CD14-positive monocyte (primary cell): ENCODE data around the gene EME1. TPM values are rescaled to one million over a fixed set of nuclear protein-coding genes. Genes with fewer than 3 reads are reported as not detected.

ENCODE experiments used
- DNase-seq, 3 donors: peaks; one replicate each; pipeline ENCODE4 v3.0.0-alpha.2; 2011 to 2022
- H2AFZ ChIP-seq: 2 replicates; pipeline ENCODE4 v1.6.0; 2012; ENCODE audit warnings: mild to moderate bottlenecking, low read depth, low read length, inconsistent platforms; ENCODE audit not compliant: insufficient read depth, poor library complexity, severe bottlenecking
- H3K27ac ChIP-seq, 2 donors: 1 replicate in 1 of 2; 2 replicates in 1 of 2; pipeline ENCODE4 v1.5.1; 2012 to 2013; ENCODE audit warnings: low read length in 2 of 2, control low read depth in 1 of 2, inconsistent platforms in 1 of 2, low read depth in 1 of 2, mild to moderate bottlenecking in 1 of 2
- H3K27me3 ChIP-seq, 2 donors: one replicate each; pipeline versions ENCODE4 v1.6.0 to v1.6.1; 2011 to 2013; ENCODE audit warnings: low read length in 2 of 2; ENCODE audit not compliant: control insufficient read depth in 2 of 2, insufficient read depth in 2 of 2
- H3K36me3 ChIP-seq, 2 donors: replicated peaks in 1 of 2; 1 replicate in 1 of 2; 2 replicates in 1 of 2; pipeline versions ENCODE4 v1.5.1 to v1.6.1; 2012 to 2013; ENCODE audit warnings: low read length in 2 of 2, control low read depth in 1 of 2, inconsistent platforms in 1 of 2, mild to moderate bottlenecking in 1 of 2; ENCODE audit not compliant: insufficient read depth in 2 of 2, control insufficient read depth in 1 of 2
- H3K4me1 ChIP-seq, 2 donors: 1 replicate in 1 of 2; 2 replicates in 1 of 2; pipeline versions ENCODE4 v1.5.1 to v1.6.1; 2012 to 2013; ENCODE audit warnings: low read length in 2 of 2, control low read depth in 1 of 2, inconsistent platforms in 1 of 2, mild to moderate bottlenecking in 1 of 2, moderate library complexity in 1 of 2; ENCODE audit not compliant: insufficient read depth in 2 of 2, control insufficient read depth in 1 of 2
- H3K4me2 ChIP-seq: replicated peaks from 2 replicates; pipeline ENCODE3; 2012; ENCODE audit warnings: low read length, moderate library complexity, mild to moderate bottlenecking; ENCODE audit not compliant: poor library complexity, severe bottlenecking; ENCODE audit errors: extremely low read depth
- H3K4me3 ChIP-seq, 3 experiments: fragments of 200-600 bp in 1 of 3; sonication (generic) in 1 of 3; replicated peaks in 1 of 3; 1 replicate in 2 of 3; 2 replicates in 1 of 3; pipeline ENCODE4 v1.5.1; 2011 to 2013; ENCODE audit warnings: low read length in 3 of 3, mild to moderate bottlenecking in 3 of 3, control low read depth in 2 of 3, low read depth in 2 of 3, inconsistent platforms in 1 of 3, moderate library complexity in 1 of 3
- H3K79me2 ChIP-seq: 2 replicates; pipeline ENCODE4 v1.6.0; 2012; ENCODE audit warnings: mild to moderate bottlenecking, control low read depth, inconsistent platforms, low read length, moderate library complexity; ENCODE audit not compliant: insufficient read depth
- H3K9ac ChIP-seq: 2 replicates; pipeline ENCODE4 v1.6.0; 2017; ENCODE audit warnings: low read length, mild to moderate bottlenecking; ENCODE audit not compliant: insufficient read depth, poor library complexity, severe bottlenecking
- H3K9me3 ChIP-seq, 2 donors: replicated peaks in 1 of 2; 1 replicate in 1 of 2; 2 replicates in 1 of 2; pipeline versions ENCODE4 v1.5.1 to v1.6.1; 2012 to 2013; ENCODE audit warnings: low read length in 2 of 2, control low read depth in 1 of 2; ENCODE audit not compliant: control insufficient read depth in 1 of 2, insufficient read depth in 1 of 2
- H4K20me1 ChIP-seq: 2 replicates; pipeline ENCODE4 v1.6.0; 2012; ENCODE audit warnings: mild to moderate bottlenecking, low read length, control low read depth, moderate library complexity; ENCODE audit not compliant: insufficient read depth
- H3K27ac Mint-ChIP-seq, 7 donors: one replicate each; pipeline ENCODE4 v1.8.0; 2020; ENCODE audit warnings: mild to moderate bottlenecking in 7 of 7, mixed read lengths in 7 of 7, moderate library complexity in 6 of 7, inconsistent platforms in 2 of 7
- H3K27me3 Mint-ChIP-seq, 3 donors: one replicate each; pipeline ENCODE4 v1.8.0; 2021 to 2022; ENCODE audit warnings: low read depth in 3 of 3, mild to moderate bottlenecking in 3 of 3, mixed read lengths in 3 of 3, moderate library complexity in 3 of 3, inconsistent platforms in 1 of 3
- H3K36me3 Mint-ChIP-seq, 2 donors: one replicate each; pipeline ENCODE4 v1.8.0; 2020; ENCODE audit warnings: mixed read lengths in 2 of 2, inconsistent platforms in 1 of 2, mild to moderate bottlenecking in 1 of 2
- H3K4me1 Mint-ChIP-seq: one replicate; pipeline ENCODE4 v1.8.0; 2020; ENCODE audit warnings: mild to moderate bottlenecking, mixed read lengths
- H3K4me3 Mint-ChIP-seq, 2 donors: one replicate each; pipeline ENCODE4 v1.8.0; 2020; ENCODE audit warnings: mild to moderate bottlenecking in 2 of 2, mixed read lengths in 2 of 2, moderate library complexity in 1 of 2
- H3K9me3 Mint-ChIP-seq, 7 donors: one replicate each; pipeline ENCODE4 v1.8.0; 2020 to 2022; ENCODE audit warnings: mixed read lengths in 7 of 7, mild to moderate bottlenecking in 6 of 7, moderate library complexity in 6 of 7, inconsistent platforms in 2 of 7
- CTCF ChIP-seq: fragments of 200-600 bp; IDR thresholded peaks from one replicate; pipeline ENCODE4 v1.8.0; 2022; ENCODE audit warnings: antibody characterized with exemption, mild to moderate bottlenecking
- WGBS: methylation state at CpG from one replicate; pipeline ENCODE4 v1.1.5; 2013; ENCODE audit warnings: missing lambda C conversion rate; ENCODE audit not compliant: insufficient coverage; 5-methylcytosine and 5-hydroxymethylcytosine counted together
- intact Hi-C, 2 donors: fragments of 100-400 bp; cut with micrococcal nuclease; formaldehyde crosslinking; loops; one replicate each; pipeline versions ENCODE4 v1.15.0 to v1.15.1; 2023
- polyA plus RNA-seq, 3 donors: library from polyadenylated mRNA; depleted of rRNA in 1 of 3; unstranded in 2 of 3; stranded (reverse) in 1 of 3; fragments of 300-500 nt in 2 of 3; fragments of >200 nt in 1 of 3; fragmentation: Illumina TruSeq in 2 of 3; gene quantifications; 1 replicate in 2 of 3; 2 replicates in 1 of 3; pipeline ENCODE4 v1.2.3, GENCODE V29; 2012 to 2021

EME1 gene
- polyA plus RNA-seq, 3 donors: 0.33 to 0.76 (median 0.43) TPM

GRCh38 chr17:50361561-50362480 is 11.2 kb upstream of the EME1 start:
- Histone ChIP-seq H3K9ac (no peak overlapping the region), H3K9me3 (no peaks in the 10 kb centered on the region), H3K4me2 (no peak overlapping the region), H3K36me3 (peaks cover 50 to 64% of the 10 kb centered on the region in 2 donors), H3K27ac (no peak overlapping the region), H4K20me1 (peaks cover 6% of the 10 kb centered on the region), H2AFZ (no peak overlapping the region), H3K4me1 (peaks cover 4% of the 10 kb centered on the region in 2 donors), H3K79me2 (no peaks in the 10 kb centered on the region), H3K4me3 (no peak overlapping the region), H3K27me3 (no peaks in the 10 kb centered on the region)
- Mint-ChIP-seq H3K27ac (peak overlapping the region in 2 of 7 donors; percentile 2 to 42), H3K9me3 (peaks cover 0 to 2% (median 0%) of the 10 kb centered on the region in 7 donors), H3K27me3 (no peaks in the 10 kb centered on the region), H3K4me3 (peak overlapping the region in 1 of 2 donors; percentile 36), H3K4me1 (peaks cover 10% of the 10 kb centered on the region), H3K36me3 (peaks cover 49 to 62% of the 10 kb centered on the region in 2 donors)
- peak; percentile 80 for TF ChIP-seq CTCF
- peak; percentile 36 to 62 (median 60) for DNase-seq
- intact Hi-C loops: no loop called here
- 27% methylated on average over 3 of the region's 11 CpGs for WGBS

GRCh38 chr17:50362661-50363060 is 10.4 kb upstream of the EME1 start:
- Histone ChIP-seq H3K4me2 (no peak overlapping the region), H3K9me3 (no peaks in the 10 kb centered on the region), H3K79me2 (no peaks in the 10 kb centered on the region), H2AFZ (no peak overlapping the region), H3K9ac (no peak overlapping the region), H4K20me1 (peaks cover 12% of the 10 kb centered on the region), H3K36me3 (peaks cover 53 to 64% of the 10 kb centered on the region in 2 donors), H3K27ac (no peak overlapping the region), H3K4me3 (no peak overlapping the region), H3K4me1 (peaks cover 4% of the 10 kb centered on the region in 2 donors), H3K27me3 (no peaks in the 10 kb centered on the region)
- peaks cover 0 to 2% (median 0%) of the 10 kb centered on the region in 7 donors for H3K9me3 Mint-ChIP-seq
- H3K27me3 Mint-ChIP-seq: no peaks in the 10 kb centered on the region
- H3K27ac Mint-ChIP-seq: no peak overlapping the region
- DNase-seq: no peak
- no peak overlapping the region for H3K4me3 Mint-ChIP-seq
- intact Hi-C loops: no loop called here
- 80% methylated on average over 2 of the region's 7 CpGs for WGBS
- TF ChIP-seq CTCF: no peak
- H3K4me1 Mint-ChIP-seq: peaks cover 10% of the 10 kb centered on the region
- peaks cover 51 to 61% of the 10 kb centered on the region in 2 donors for H3K36me3 Mint-ChIP-seq
